Effector memory CD8-positive, alpha-beta T cell (primary cell): Measurements from ENCODE around the gene MARCHF9.

Experiments
- ATAC-seq: fragments of 150-1000 bp; cut with Tn5 transposase; replicated peaks from 2 replicates; pipeline ENCODE4 v1.10.0; 2021; ENCODE audit warnings: mild to moderate bottlenecking, moderate library complexity
- DNase-seq, 3 experiments: peaks; one replicate each; pipeline ENCODE4 v3.0.0; 2021
- H3K27ac Mint-ChIP-seq, 2 donors: one replicate each; pipeline ENCODE4 v1.8.0; 2022; ENCODE audit warnings: mild to moderate bottlenecking in 2 of 2, mixed read lengths in 2 of 2, moderate library complexity in 2 of 2
- H3K27me3 Mint-ChIP-seq, 2 donors: one replicate each; pipeline ENCODE4 v1.8.0; 2022; ENCODE audit warnings: mixed read lengths in 2 of 2
- H3K36me3 Mint-ChIP-seq: one replicate; pipeline ENCODE4 v1.8.0; 2022; ENCODE audit warnings: mild to moderate bottlenecking, moderate library complexity, mixed read lengths; ENCODE audit not compliant: insufficient read depth
- H3K4me1 Mint-ChIP-seq, 2 donors: one replicate each; pipeline ENCODE4 v1.8.0; 2022; ENCODE audit warnings: low read depth in 2 of 2, mixed read lengths in 2 of 2
- H3K4me3 Mint-ChIP-seq, 2 donors: one replicate each; pipeline ENCODE4 v1.8.0; 2022; ENCODE audit warnings: mild to moderate bottlenecking in 2 of 2, mixed read lengths in 2 of 2, moderate library complexity in 2 of 2
- H3K9me3 Mint-ChIP-seq, 2 donors: one replicate each; pipeline ENCODE4 v1.8.0; 2022; ENCODE audit warnings: mixed read lengths in 2 of 2

The MARCHF9 gene

DNA sequence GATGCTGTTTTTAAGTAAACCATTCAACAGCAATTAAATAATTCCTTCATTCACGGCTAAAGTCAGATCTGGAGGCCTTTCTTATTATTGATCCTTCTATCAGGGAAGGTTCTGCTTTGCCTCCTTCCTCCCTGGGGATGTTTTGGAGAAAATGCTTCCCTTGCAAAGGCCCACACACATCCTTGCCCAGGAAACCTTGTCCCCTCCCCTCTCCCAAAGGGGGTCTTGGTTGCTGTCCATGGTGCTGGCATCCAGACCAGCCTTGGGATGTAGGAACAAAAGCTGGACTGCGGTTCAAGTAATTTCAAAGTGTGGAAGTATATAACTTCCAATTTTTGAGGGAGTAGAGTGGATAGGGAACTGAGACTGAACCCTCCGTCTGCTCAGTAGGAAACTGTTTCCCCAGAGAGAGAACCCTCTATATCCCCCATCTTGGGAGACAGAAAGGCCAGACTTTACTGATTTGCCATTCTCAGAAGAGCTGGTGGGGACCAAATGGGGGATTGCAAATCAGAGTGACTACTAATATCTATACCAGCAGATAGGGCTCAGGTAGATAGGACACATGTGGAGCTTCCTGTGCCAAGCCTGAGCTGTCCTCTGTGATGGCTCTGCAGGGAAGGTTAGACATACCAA lies 5.6 kb downstream of the MARCHF9 start:
- Mint-ChIP-seq H3K27ac (no peak overlapping the region), H3K4me1 (peaks cover 32 to 34% of the 10 kb centered on the region in 2 donors), H3K27me3 (peaks cover 24 to 26% of the 10 kb centered on the region in 2 donors), H3K9me3 (no peaks in the 10 kb centered on the region), H3K36me3 (peaks cover 16% of the 10 kb centered on the region), H3K4me3 (no peak overlapping the region)
- DNase-seq (no peak), ATAC-seq (no peak)

DNA sequence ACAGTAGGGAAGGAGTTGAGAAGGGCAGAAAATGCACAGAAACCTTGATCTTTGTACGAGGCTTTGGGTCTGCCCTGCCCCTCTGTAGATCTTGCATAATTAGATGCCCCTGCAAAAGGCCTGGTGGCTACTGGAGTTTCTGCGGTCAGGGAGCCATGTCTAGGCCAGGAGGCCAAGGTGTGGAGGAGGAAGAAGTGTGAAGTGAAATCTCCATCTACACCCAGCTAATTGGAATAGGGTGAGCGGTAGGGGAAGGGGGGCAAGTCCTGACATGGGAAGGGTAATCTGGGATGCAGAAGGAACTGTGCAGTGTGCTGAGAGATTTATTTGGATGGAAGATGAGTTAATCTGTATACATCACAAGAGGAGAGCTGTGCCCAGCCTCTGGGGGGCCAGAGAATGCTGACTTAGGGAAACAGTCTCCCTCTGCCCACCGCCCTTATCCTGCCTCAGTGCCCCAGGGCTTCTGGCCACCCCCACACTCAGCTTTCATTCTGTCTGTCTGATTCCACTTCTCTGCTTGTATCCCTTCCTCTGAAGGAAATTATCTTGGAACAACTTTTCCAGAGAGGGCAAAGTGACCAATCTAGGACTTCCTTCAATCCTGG lies 6.6 kb downstream of the MARCHF9 start:
- Mint-ChIP-seq H3K9me3 (no peaks in the 10 kb centered on the region), H3K36me3 (peaks cover 16% of the 10 kb centered on the region)

GRCh38 chr12:57762463-57762862 lies 7.6 kb downstream of the MARCHF9 start:
- ATAC-seq: no peak
- DNase-seq: no peak
- H3K36me3 Mint-ChIP-seq: peaks cover 10% of the 10 kb centered on the region
- no peaks in the 10 kb centered on the region for H3K9me3 Mint-ChIP-seq
- H3K27ac Mint-ChIP-seq: no peak overlapping the region
- no peak overlapping the region for H3K4me3 Mint-ChIP-seq
- peaks cover 28 to 32% of the 10 kb centered on the region in 2 donors for H3K4me1 Mint-ChIP-seq
- H3K27me3 Mint-ChIP-seq: peaks cover 37 to 45% of the 10 kb centered on the region in 2 donors

More for the DNA sequence above, 6.6 kb downstream of the MARCHF9 start:
- H3K27me3 Mint-ChIP-seq: peaks cover 32 to 36% of the 10 kb centered on the region in 2 donors
- peaks cover 32 to 36% of the 10 kb centered on the region in 2 donors for H3K4me1 Mint-ChIP-seq
- ATAC-seq (no peak), DNase-seq (no peak)
- peak overlapping the region in 1 of 2 donors; percentile 38 for H3K27ac Mint-ChIP-seq
- no peak overlapping the region for H3K4me3 Mint-ChIP-seq

DNA sequence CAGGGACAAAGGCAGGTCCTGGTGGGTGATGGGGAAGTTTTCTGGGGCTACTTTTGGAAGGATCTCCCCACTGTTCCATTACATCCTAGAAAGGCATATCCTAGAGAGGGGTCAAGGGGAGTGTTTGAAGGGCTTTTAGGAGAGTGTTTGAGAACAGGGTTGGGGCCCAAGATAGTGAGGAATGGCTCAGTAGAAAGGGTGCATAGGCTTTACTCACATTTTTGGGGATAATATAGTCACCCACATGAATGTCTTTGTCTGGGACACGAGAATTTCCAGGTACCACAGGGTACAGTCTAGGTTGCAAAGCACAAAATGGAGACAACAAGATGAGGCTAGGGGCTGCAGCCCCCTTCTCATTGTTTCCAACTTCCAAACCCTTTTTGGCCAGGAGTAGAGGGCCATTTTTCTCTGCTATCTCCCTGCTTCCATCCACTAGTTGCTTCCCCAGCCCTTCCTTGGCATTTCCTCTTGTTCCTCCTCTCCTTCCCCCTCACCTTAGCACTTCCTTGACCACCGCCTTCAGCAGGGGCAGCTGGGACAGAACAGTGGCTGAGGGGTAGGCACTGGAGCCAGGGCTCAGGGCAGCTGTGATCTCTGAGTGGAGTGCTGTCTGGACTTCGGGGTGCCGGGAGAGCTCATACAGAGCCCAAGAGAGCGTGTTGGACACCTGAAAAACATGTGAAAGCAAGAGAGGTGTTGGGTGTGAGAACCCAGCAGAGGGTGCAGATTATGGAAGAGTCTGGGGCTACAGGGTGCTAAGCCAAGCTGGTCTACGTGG lies 9.2 kb downstream of the MARCHF9 start:
- Mint-ChIP-seq H3K4me3 (peak overlapping the region; percentile 84 to 91), H3K9me3 (no peaks in the 10 kb centered on the region), H3K27me3 (peaks cover 37 to 47% of the 10 kb centered on the region in 2 donors), H3K27ac (no peak overlapping the region), H3K4me1 (peaks cover 26 to 32% of the 10 kb centered on the region in 2 donors), H3K36me3 (peaks cover 7% of the 10 kb centered on the region)
- ATAC-seq (no peak), DNase-seq (no peak)

GRCh38 chr12:57764662-57765002 lies 9.7 kb downstream of the MARCHF9 start:
- H3K4me3 Mint-ChIP-seq: peak overlapping the region; percentile 84 to 91
- ATAC-seq (peak; percentile 31), DNase-seq (no peak)
- peaks cover 20 to 28% of the 10 kb centered on the region in 2 donors for H3K4me1 Mint-ChIP-seq
- no peaks in the 10 kb centered on the region for H3K9me3 Mint-ChIP-seq
- H3K27ac Mint-ChIP-seq: no peak overlapping the region
- peaks cover 4% of the 10 kb centered on the region for H3K36me3 Mint-ChIP-seq
- peaks cover 37 to 47% of the 10 kb centered on the region in 2 donors for H3K27me3 Mint-ChIP-seq

DNA sequence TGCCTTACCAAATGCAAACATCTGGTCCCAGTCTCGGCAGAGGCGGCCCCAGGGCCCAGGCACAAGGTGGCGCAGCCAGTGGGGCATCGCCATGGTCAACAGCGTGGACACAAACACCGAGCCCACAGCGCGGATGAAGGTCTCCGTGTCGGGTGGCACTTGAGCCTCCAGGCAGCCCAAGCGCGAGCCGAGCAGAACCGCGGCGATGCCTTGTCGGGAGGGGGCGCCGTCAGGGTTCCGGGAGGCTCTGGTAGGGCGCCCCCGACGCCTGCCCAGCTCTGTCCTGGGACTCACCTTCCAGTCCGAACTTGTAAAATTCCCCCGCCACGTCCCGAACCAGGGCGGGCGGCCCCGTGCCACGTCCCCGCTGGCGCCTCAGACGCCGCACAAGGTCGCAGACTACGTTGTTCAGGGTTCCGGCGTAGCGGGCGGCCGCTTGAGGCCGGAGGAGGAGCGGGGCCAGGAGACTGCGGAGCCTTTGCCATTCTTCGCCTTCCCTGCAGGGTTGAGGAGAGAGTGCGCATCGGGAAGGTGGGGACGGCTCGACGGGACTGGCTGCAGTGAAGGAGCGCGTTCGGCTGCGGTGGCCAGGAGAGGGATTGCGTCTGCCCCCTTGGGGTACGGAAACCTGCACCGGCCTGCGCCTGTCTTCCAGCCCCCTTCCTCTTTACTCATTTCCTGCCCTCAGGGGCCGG lies 10.2 kb downstream of the MARCHF9 start:
- no peaks in the 10 kb centered on the region for H3K9me3 Mint-ChIP-seq
- peak overlapping the region; percentile 84 to 91 for H3K4me3 Mint-ChIP-seq
- ATAC-seq (peak; percentile 76), DNase-seq (peak in 1 of 3 experiments; percentile 45)
- H3K27me3 Mint-ChIP-seq: peaks cover 37 to 47% of the 10 kb centered on the region in 2 donors
- peaks cover 18 to 28% of the 10 kb centered on the region in 2 donors for H3K4me1 Mint-ChIP-seq
- peak overlapping the region in 1 of 2 donors; percentile 31 for H3K27ac Mint-ChIP-seq
- H3K36me3 Mint-ChIP-seq: peaks cover 8% of the 10 kb centered on the region

- ATAC-seq (peak; percentile 14), DNase-seq (no peak)
- H3K27ac Mint-ChIP-seq: peak overlapping the region in 1 of 2 donors; percentile 31
- H3K27me3 Mint-ChIP-seq: peaks cover 37 to 47% of the 10 kb centered on the region in 2 donors
- peaks cover 18 to 28% of the 10 kb centered on the region in 2 donors for H3K4me1 Mint-ChIP-seq
- H3K9me3 Mint-ChIP-seq: no peaks in the 10 kb centered on the region
- H3K4me3 Mint-ChIP-seq: peak overlapping the region; percentile 84 to 91
- peaks cover 8% of the 10 kb centered on the region for H3K36me3 Mint-ChIP-seq
Observed at GRCh38 chr12:57765698-57766463, 11.0 kb downstream of the MARCHF9 start.

DNA sequence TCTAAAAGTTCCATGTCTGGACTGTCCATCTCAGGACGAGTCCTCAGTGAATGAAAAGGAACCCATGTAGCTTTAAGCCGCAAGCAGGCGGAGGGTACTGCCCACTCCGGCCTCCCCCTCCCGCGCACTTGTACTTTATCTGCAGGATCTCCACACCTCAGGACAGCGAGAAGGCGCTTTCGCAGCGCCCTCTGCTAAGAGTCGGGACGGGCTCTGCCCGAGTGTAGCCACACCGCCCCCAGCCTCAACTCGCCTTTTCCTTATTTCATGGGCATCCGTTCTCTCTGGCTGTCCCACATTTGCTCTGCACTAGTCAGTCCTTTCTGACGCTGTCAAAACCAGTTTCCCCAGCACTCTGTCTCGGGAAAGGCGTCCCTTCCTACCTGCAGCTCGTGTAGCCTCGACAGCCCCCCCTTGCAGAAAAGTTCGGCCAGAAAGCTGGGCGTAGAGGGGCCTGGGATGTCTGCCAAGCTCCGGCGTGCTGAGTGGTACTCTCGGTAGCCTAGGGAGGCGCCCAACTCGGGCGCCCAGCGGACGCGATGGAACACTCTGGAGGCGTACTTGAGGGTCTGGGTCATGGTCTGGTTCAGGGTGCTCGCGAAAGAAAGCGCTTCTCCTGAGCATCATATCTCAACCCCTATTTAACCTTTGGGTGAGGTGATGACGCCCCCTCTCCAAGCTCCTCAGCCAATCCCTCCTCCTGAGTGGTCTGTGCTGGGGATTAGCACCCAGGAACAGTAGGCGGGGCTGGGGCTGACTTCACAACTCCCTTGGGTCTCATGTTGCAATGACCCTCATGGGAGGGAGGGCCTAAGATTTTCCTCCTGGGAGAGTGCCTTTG lies 11.8 kb downstream of the MARCHF9 start, which contains the start of gene CYP27B1:
Gene CYP27B1, minus strand, starts transcription at position 615 of the 841 bp plus-strand sequence. Its CDS starts 37 bp downstream, at position 578.
- H3K9me3 Mint-ChIP-seq: no peaks in the 10 kb centered on the region
- peaks cover 8% of the 10 kb centered on the region for H3K36me3 Mint-ChIP-seq
- H3K4me1 Mint-ChIP-seq: peaks cover 23 to 33% of the 10 kb centered on the region in 2 donors
- no peak within 1 kb of the TSS for H3K27ac Mint-ChIP-seq
- DNase-seq (no peak), ATAC-seq (peak; percentile 33)
- peaks cover 37 to 47% of the 10 kb centered on the region in 2 donors for H3K27me3 Mint-ChIP-seq
- peak within 1 kb of the TSS; percentile 84 to 91 for H3K4me3 Mint-ChIP-seq

GRCh38 chr12:57767305-57767698 lies 12.4 kb downstream of the MARCHF9 start:
- Mint-ChIP-seq H3K27me3 (peaks cover 37 to 47% of the 10 kb centered on the region in 2 donors), H3K9me3 (no peaks in the 10 kb centered on the region), H3K4me1 (peaks cover 26 to 36% of the 10 kb centered on the region in 2 donors), H3K36me3 (peaks cover 13% of the 10 kb centered on the region), H3K27ac (no peak overlapping the region), H3K4me3 (peak overlapping the region in 1 of 2 donors; percentile 91)
- DNase-seq (no peak), ATAC-seq (no peak)

DNA sequence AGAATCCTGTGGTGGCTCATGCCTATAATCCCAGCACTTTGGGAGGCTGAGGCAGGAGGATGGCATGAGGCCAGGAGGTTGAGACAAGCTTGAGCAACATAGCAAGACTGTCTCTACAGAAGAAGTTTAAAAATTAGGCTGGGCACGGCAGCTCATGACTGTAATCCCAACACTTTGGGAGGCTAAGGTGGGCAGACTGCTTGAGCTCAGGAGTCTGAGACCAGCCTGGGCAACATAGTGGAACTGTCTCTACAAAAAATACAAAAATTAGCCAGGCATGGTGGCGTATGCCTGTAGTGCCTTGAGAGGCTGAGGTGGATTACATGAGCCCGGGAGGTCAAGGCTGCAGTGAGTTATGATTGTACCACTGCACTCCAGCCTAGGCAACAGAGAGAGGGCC lies 13.0 kb downstream of the MARCHF9 start:
- Mint-ChIP-seq H3K4me3 (no peak overlapping the region), H3K36me3 (peaks cover 13% of the 10 kb centered on the region), H3K9me3 (no peaks in the 10 kb centered on the region), H3K4me1 (peaks cover 30 to 38% of the 10 kb centered on the region in 2 donors), H3K27ac (peak overlapping the region in 1 of 2 donors; percentile 8), H3K27me3 (peaks cover 37 to 46% of the 10 kb centered on the region in 2 donors)
- no peak for ATAC-seq
- DNase-seq: no peak

DNA sequence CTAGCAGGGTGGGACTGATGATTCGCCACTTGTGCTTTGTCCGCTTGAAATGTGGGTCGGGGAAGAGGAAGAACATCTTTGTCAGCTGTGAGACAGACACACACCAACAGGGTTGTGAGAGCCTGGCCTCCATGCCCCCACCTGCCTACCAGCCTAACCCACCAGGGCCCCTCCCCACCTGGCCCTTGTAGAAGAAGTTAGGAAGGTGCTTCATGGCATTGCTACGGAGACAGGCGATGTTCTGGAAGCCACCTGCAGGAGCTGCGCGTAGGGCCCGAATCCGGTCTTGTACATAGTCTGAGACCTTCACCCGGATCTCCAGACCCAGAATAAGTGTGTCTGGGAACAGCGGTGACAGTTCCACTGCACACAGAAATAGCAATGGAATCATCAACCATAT lies 14.7 kb downstream of the MARCHF9 start:
- Mint-ChIP-seq H3K9me3 (no peaks in the 10 kb centered on the region), H3K27me3 (peaks cover 22 to 29% of the 10 kb centered on the region in 2 donors), H3K36me3 (peaks cover 19% of the 10 kb centered on the region), H3K4me1 (peaks cover 32 to 33% of the 10 kb centered on the region in 2 donors), H3K4me3 (peak overlapping the region in 1 of 2 donors; percentile 48), H3K27ac (no peak overlapping the region)
- DNase-seq (no peak), ATAC-seq (no peak)

DNA sequence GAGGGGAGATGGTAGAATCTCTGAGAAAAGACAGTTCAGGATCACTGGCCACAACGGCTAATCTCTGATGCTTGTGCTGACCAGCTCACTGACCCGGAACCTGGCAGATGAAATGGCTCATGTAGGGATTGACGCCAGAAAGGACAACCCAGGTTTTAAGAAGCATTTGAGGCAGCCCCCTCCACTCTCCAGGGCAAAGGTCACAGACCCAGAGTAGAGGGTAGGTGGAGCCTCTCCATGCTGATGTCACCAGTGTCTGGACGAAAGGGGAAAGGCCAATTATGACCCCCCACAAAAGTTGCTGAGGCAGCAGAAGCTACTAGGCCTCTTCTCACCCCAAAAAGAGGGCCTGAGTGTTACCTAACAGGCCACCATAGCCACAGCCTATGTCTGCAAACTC lies 15.8 kb downstream of the MARCHF9 start:
- Mint-ChIP-seq H3K36me3 (peaks cover 20% of the 10 kb centered on the region), H3K9me3 (no peaks in the 10 kb centered on the region), H3K27ac (peak overlapping the region in 1 of 2 donors; percentile 20), H3K27me3 (peaks cover 10 to 18% of the 10 kb centered on the region in 2 donors), H3K4me1 (peaks cover 21% of the 10 kb centered on the region in 2 donors), H3K4me3 (peak overlapping the region in 1 of 2 donors; percentile 96)
- no peak for ATAC-seq
- DNase-seq: no peak
